Globus pallidus (tissue), 1 donor: ENCODE data around the gene KIF26B.

Experiments
- DNase-seq: peaks from one replicate; pipeline ENCODE4 v3.0.0-alpha.2; 2015; ENCODE audit warnings: low spot score

Gene KIF26B

DNA sequence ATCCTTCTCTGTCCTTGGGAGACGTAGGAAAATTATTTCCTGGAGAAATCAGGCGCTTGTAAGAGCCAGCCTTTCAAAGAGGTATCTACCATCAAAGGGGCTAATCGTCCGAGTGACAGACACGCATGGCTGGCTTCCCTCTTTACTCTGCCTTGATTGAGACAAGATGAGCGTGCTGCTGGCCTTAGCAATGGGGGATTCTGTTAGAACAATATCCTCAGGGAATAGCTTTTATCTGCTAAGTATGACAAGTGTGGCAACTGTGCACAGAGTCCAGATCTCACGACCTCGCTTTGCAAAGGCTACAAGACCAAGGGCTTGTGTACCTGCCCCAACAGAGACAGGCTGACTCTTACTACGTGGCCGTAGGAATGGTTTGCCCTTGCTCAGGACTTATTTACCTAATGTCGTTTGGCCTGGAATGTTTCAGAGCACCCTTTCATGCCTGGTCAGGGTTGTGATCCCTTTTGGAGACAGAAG lies 417.1 kb downstream of the KIF26B start:
- no peak for DNase-seq

DNA sequence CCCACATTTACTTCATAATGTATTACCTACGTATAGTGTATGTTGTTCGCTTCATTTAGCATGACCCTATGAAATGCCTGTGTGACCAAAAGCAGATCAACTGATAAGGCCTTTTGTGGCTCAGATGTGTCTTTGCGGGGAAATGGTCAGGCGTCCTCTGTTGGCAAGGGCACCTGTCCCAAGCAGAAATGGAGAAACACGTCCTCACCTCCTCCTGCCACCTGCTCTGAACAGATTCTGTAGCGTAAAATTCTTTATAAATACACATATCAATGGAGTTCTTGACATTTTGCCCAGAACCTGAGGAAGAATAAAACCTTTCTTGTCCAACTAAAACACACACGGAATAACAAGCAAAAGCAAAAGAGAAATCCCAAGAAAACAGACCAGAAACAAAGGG lies 417.9 kb downstream of the KIF26B start:
- no peak for DNase-seq

- no peak for DNase-seq
Measured at GRCh38 chr1:245575710-245576109, 420.9 kb downstream of the KIF26B start.

- DNase-seq: no peak
Measured at GRCh38 chr1:245576323-245576722, 421.5 kb downstream of the KIF26B start.

- no peak for DNase-seq
Measured at GRCh38 chr1:245577191-245578157, 422.7 kb downstream of the KIF26B start.

GRCh38 chr1:245578308-245578707 lies 423.5 kb downstream of the KIF26B start:
- no peak for DNase-seq

DNA sequence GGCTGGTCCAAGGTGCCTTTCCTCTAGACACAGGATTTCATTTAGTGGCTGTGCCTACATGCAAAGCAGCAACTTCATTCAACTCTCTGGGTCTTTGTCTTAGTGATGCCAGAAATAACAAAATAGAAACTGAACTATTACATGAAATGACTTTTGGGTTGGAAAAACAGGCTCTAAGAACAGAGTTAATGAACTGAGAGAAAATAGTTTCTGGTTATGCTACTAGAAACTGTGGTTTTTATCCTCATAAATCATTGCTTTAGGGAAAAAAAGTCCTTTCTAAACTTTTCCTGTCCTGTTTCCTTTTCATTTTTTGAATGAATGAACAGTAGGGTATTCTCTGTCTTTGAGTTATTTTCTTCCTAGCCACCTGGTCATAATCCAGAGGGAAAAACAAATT lies 424.0 kb downstream of the KIF26B start:
- no peak for DNase-seq

GRCh38 chr1:245579881-245580280 lies 425.1 kb downstream of the KIF26B start:
- no peak for DNase-seq

- no peak for DNase-seq
Measured at GRCh38 chr1:245580651-245581050, 425.9 kb downstream of the KIF26B start.

DNA sequence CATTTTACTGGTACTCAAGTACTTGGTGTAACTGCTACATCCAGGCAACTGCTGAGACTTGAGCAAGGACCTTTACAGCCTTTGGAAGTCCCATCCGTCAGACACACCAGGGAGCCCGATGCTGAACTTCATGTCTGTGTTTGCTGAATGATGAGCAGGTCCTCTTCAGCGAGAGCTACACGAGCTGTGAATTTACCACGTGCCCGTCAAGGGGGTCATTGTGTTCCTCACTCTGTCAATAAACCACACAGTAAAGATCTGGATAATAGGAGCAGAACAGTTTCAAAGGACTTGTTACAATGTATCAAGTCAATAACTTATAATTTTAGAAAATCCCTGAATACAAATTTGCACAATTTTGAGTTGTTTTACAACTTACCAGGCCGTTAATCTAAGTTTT lies 427.2 kb downstream of the KIF26B start:
- no peak for DNase-seq

GRCh38 chr1:245583081-245583480 lies 428.3 kb downstream of the KIF26B start:
- DNase-seq: no peak

DNA sequence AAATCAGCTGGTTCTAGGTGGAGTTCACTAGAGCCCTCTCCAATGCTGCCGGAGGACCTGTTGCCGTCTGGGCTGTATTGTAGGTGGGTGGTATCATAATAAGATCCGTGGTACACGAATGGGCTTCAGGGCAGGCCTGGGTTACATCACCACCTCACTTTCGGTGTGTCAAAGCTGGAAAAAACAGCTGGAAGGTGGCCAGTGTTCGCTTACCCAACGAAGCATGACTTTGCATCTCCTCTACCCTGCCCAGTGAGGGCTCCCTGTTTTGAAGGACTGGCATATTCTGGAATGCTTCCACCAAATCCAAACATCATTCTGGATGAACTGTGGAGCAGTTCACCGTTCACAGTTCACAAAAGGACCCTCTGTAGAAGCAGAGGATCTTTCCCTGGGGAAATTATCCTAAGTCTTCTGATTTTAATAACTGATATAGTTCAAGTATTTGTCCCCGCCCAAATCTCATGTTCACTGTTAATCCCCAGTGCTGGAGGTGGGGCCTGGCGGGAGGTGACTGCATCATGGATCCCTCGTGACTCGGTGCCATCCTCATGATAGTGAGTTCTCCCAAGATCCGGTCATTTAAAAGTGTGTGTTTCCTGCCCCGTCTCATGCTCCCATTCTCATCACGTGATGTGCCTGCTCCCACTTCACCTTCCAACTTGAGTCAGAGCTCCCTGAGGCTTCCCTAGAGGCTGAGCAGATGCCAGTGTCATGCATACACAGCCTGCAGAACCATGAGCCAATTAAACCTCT lies 429.0 kb downstream of the KIF26B start:
- no peak for DNase-seq

- no peak for DNase-seq
Measured at GRCh38 chr1:245585252-245585959, 430.6 kb downstream of the KIF26B start.

- no peak for DNase-seq
Measured at GRCh38 chr1:245587435-245588115, 432.8 kb downstream of the KIF26B start.

GRCh38 chr1:245588116-245588639 lies 433.4 kb downstream of the KIF26B start:
- no peak for DNase-seq

DNA sequence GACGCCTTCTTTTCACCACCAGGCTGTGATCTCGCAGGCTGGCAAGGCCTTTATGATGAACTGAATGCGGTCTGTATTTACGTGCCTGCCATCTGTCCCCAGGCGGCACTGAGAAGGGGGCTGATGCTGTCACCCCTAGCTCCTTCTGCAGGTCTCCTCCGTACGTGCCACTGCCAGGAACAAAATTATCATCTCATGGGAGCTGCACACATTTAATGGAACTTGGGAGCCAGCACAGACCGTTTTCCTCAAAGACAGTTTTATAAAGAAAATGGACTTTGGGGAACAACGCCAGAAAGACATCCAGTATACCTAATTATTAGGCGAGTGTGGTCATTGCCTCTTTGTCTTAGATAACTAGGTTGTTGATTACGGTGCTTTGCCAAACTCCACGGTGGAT lies 434.5 kb downstream of the KIF26B start:
- no peak for DNase-seq

GRCh38 chr1:245589906-245590305 lies 435.1 kb downstream of the KIF26B start:
- no peak for DNase-seq

GRCh38 chr1:245590726-245591125 lies 435.9 kb downstream of the KIF26B start:
- no peak for DNase-seq

DNA sequence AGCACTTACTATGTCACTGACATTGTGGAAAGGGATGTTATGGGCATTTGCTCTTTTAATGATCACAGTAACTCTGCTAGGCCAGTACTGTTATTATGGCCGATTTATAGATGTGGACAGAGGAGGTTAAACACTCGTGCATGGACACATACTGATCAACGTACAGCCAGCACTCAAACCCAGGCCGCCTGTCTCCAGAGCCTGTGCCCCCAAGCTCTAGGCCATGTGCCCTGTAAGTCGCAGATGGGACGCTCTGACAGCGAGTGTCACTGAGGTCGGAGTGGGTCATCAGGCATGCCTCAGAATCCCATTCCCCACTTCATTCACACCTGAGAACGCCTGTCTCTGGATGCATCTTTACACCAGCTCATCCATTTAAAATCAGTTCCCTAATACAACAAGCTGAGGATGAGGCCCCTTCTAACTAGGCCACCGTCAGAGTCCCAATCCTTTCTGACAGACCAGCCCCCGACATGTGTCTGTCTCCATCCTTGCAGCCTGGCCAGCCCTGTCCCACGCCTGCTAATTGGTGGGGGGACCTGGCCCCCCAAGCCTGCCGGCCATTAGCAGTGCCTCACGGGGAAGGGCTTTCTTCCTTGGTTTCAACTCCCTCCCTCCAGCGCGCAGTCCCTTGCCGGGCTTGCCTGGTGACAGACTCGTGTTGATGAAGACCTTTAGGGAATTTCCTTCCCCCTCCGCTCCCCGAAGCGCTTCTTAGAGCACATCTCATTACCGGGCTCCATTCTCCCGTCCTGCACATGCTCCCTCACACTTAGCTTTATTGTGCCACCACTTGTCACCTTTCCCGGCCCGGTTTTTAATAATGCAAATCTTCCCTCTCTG lies 436.8 kb downstream of the KIF26B start:
- no peak for DNase-seq

GRCh38 chr1:245592189-245592460 lies 437.3 kb downstream of the KIF26B start:
- DNase-seq: no peak
